SK-N-SH (cell line): ENCODE results near the gene RNASET2. TPM values are rescaled to one million over a fixed set of nuclear protein-coding genes. Genes with fewer than 3 reads are reported as not detected.

Experiments used
- CTCF ChIA-PET: fragments of 300-600, 350-600 bp; formaldehyde crosslinking; extraction: SDS; loops from one replicate; lab custom pipeline; 2021; lab: Yijun Ruan, JAX
- POLR2A ChIA-PET: fragments of 350-600 bp; sonication (Branson Sonifier 250); formaldehyde crosslinking; extraction: SDS; loops from one replicate; lab custom pipeline; 2020; ENCODE audit warnings: antibody characterized with exemption, inconsistent platforms; lab: Yijun Ruan, JAX
- DNase-seq: peaks from one replicate; pipeline ENCODE4 v3.0.0; 2012
- H2AFZ ChIP-seq: fragments of 200-600 bp; sonication (generic); 2 replicates; pipeline ENCODE4 v1.8.1; 2016; ENCODE audit warnings: antibody characterized with exemption, mild to moderate bottlenecking, low read depth
- H3F3A ChIP-seq: fragments of 200-600 bp; sonication (generic); replicated peaks from 2 replicates; pipeline ENCODE3; 2016; ENCODE audit warnings: antibody characterized with exemption, mild to moderate bottlenecking; ENCODE audit not compliant: insufficient read depth
- H3K27ac ChIP-seq, 2 experiments: fragments of 200-500 bp in 1 of 2; fragments of 200-600 bp in 1 of 2; sonication (Bioruptor generic) in 1 of 2; sonication (generic), shearing (Covaris generic) in 1 of 2; 2 replicates each; pipeline versions ENCODE4 v1.5.1 to v1.6.1; 2014 to 2016; ENCODE audit warnings: low read depth in 2 of 2, inconsistent platforms in 1 of 2, low read length in 1 of 2, mild to moderate bottlenecking in 1 of 2, mixed read lengths in 1 of 2
- H3K27me3 ChIP-seq: fragments of 200-600 bp; sonication (generic), shearing (Covaris generic); 2 replicates; pipeline ENCODE4 v1.6.1; 2016; ENCODE audit warnings: mixed run types; ENCODE audit not compliant: insufficient read depth
- H3K36me3 ChIP-seq, 2 experiments: fragments of 200-500 bp in 1 of 2; fragments of 200-600 bp in 1 of 2; sonication (Bioruptor generic) in 1 of 2; sonication (generic) in 1 of 2; replicated peaks in 1 of 2; 2 replicates each; pipeline versions ENCODE3 to v1.5.1; 2014 to 2016; ENCODE audit warnings: low read length in 1 of 2, mild to moderate bottlenecking in 1 of 2; ENCODE audit not compliant: insufficient read depth in 2 of 2, control insufficient read depth in 1 of 2
- H3K4me1 ChIP-seq, 2 experiments: fragments of 200-500 bp in 1 of 2; fragments of 200-600 bp in 1 of 2; sonication (Bioruptor generic) in 1 of 2; sonication (generic), shearing (Covaris generic) in 1 of 2; 2 replicates each; pipeline versions ENCODE4 v1.5.1 to v1.6.1; 2014 to 2016; ENCODE audit warnings: low read depth in 1 of 2, low read length in 1 of 2, mixed run types in 1 of 2; ENCODE audit not compliant: insufficient read depth in 2 of 2, control insufficient read depth in 1 of 2
- H3K4me2 ChIP-seq: fragments of 200-600 bp; sonication (generic), shearing (Covaris generic); 2 replicates; pipeline ENCODE4 v1.6.1; 2017; ENCODE audit warnings: mixed run types
- H3K4me3 ChIP-seq, 2 experiments: fragments of 200-500 bp in 1 of 2; fragments of 200-600 bp in 1 of 2; sonication (Bioruptor generic) in 1 of 2; sonication (generic), shearing (Covaris generic) in 1 of 2; 2 replicates each; pipeline versions ENCODE4 v1.5.1 to v1.8.1; 2014 to 2016; ENCODE audit warnings: low read depth in 2 of 2, inconsistent platforms in 1 of 2, low read length in 1 of 2, mild to moderate bottlenecking in 1 of 2, mixed read lengths in 1 of 2, moderate library complexity in 1 of 2
- H3K79me2 ChIP-seq: fragments of 200-600 bp; sonication (generic); 2 replicates; pipeline ENCODE4 v1.8.1; 2017; ENCODE audit warnings: mild to moderate bottlenecking; ENCODE audit not compliant: insufficient read depth
- H3K9ac ChIP-seq: fragments of 200-600 bp; sonication (generic); 2 replicates; pipeline ENCODE4 v1.6.1; 2017; ENCODE audit warnings: mixed run types
- H3K9me2 ChIP-seq: fragments of 200-600 bp; sonication (generic); 2 replicates; pipeline ENCODE4 v1.6.1; 2017; ENCODE audit warnings: mixed run types
- H3K9me3 ChIP-seq: fragments of 200-600 bp; sonication (generic); 2 replicates; pipeline ENCODE4 v1.6.1; 2017; ENCODE audit warnings: mixed run types, mild to moderate bottlenecking, moderate library complexity
- H4K20me1 ChIP-seq: fragments of 200-600 bp; sonication (generic); 2 replicates; pipeline ENCODE4 v1.6.1; 2017; ENCODE audit warnings: mild to moderate bottlenecking, mixed run types; ENCODE audit not compliant: insufficient read depth
- CHD2 ChIP-seq: fragments of 150-350 bp; IDR thresholded peaks from 2 replicates; pipeline ENCODE4 v1.6.1; 2018; ENCODE audit warnings: low read length; ENCODE audit not compliant: partially characterized antibody
- EP300 ChIP-seq, 2 experiments: IDR thresholded peaks; 2 replicates each; pipeline versions ENCODE4 v1.4.0 to v1.6.1; 2012; ENCODE audit warnings: borderline replicate concordance in 1 of 2, low read depth in 1 of 2, low read length in 1 of 2
- EZH2phosphoT487 ChIP-seq: fragments of 200-600 bp; sonication (generic); IDR thresholded peaks from 2 replicates; pipeline ENCODE4 v1.6.1; 2017; ENCODE audit warnings: low read depth, mixed run types, mild to moderate bottlenecking, antibody characterized with exemption, moderate library complexity, borderline replicate concordance
- FOSL2 ChIP-seq: IDR thresholded peaks from 2 replicates; pipeline ENCODE4 v1.4.0; 2012; ENCODE audit warnings: low read depth, mild to moderate bottlenecking, moderate library complexity, borderline replicate concordance
- FOXJ3 ChIP-seq: sonication (generic); formaldehyde crosslinking; IDR thresholded peaks from 2 replicates; pipeline ENCODE4 v1.5.1; 2020; ENCODE audit warnings: mild to moderate bottlenecking, missing genetic modification reagents
- GATA2 ChIP-seq: sonication (generic); formaldehyde crosslinking; IDR thresholded peaks from 2 replicates; pipeline ENCODE4 v1.5.0; 2020; ENCODE audit warnings: mild to moderate bottlenecking, missing genetic modification reagents
- MEF2A ChIP-seq: IDR thresholded peaks from 2 replicates; pipeline ENCODE4 v1.4.0; 2012; ENCODE audit warnings: low read depth, borderline replicate concordance
- MXI1 ChIP-seq: IDR thresholded peaks from 2 replicates; pipeline ENCODE4 v1.6.1; 2012; ENCODE audit warnings: mild to moderate bottlenecking, low read depth, low read length, improper control_type of control experiment
- NFIC ChIP-seq: IDR thresholded peaks from 2 replicates; pipeline ENCODE4 v1.4.0; 2012; ENCODE audit warnings: borderline replicate concordance
- NRF1 ChIP-seq: IDR thresholded peaks from 2 replicates; pipeline ENCODE4 v1.6.1; 2012; ENCODE audit warnings: low read depth, mild to moderate bottlenecking, low read length
- RAD21 ChIP-seq: IDR thresholded peaks from 2 replicates; pipeline ENCODE4 v1.6.1; 2012; ENCODE audit warnings: mild to moderate bottlenecking, low read length
- RCOR1 ChIP-seq: fragments of 150-350 bp; IDR thresholded peaks from 2 replicates; pipeline ENCODE4 v1.6.1; 2017; ENCODE audit warnings: antibody characterized with exemption, low read length
- RFX5 ChIP-seq: IDR thresholded peaks from 2 replicates; pipeline ENCODE4 v1.6.1; 2012; ENCODE audit warnings: mild to moderate bottlenecking, improper control_type of control experiment, low read length
- SMC3 ChIP-seq: IDR thresholded peaks from 2 replicates; pipeline ENCODE4 v1.6.1; 2012; ENCODE audit warnings: low read depth, low read length, improper control_type of control experiment
- TAF1 ChIP-seq: IDR thresholded peaks from 2 replicates; pipeline ENCODE4 v1.6.1; 2012; ENCODE audit warnings: low read depth, mild to moderate bottlenecking, low read length, moderate library complexity, borderline replicate concordance
- TCF12 ChIP-seq: IDR thresholded peaks from 2 replicates; pipeline ENCODE4 v1.4.0; 2012
- TEAD4 ChIP-seq: IDR thresholded peaks from 2 replicates; pipeline ENCODE4 v1.4.0; 2012; ENCODE audit warnings: mild to moderate bottlenecking, borderline replicate concordance; ENCODE audit not compliant: insufficient read depth
- WGBS: methylation state at CpG from one replicate; pipeline ENCODE4 v1.1.6; 2017; ENCODE audit warnings: low lambda C conversion rate; 5-methylcytosine and 5-hydroxymethylcytosine counted together
- polyA plus RNA-seq, 3 experiments: library from polyadenylated mRNA; depleted of rRNA; stranded (reverse); fragments of >200 nt; gene quantifications; 2 replicates each; pipeline ENCODE4 v1.2.3, GENCODE V29; 2012
- TF ChIP-seq, protein P1 (sequence below): IDR thresholded peaks from 2 replicates; pipeline ENCODE4; 2012
- TF ChIP-seq, protein P2 (sequence below): IDR thresholded peaks from 2 replicates; pipeline ENCODE4 v1.4.0; 2012; ENCODE audit warnings: low read depth
- TF ChIP-seq, protein P3 (sequence below): fragments of 150-350 bp; IDR thresholded peaks from 2 replicates; pipeline ENCODE4 v1.6.1; 2016; ENCODE audit warnings: mild to moderate bottlenecking, low read depth, low read length
- TF ChIP-seq, protein P4 (sequence below): IDR thresholded peaks from 2 replicates; pipeline ENCODE4 v1.6.1; 2012; ENCODE audit warnings: mild to moderate bottlenecking, low read depth, low read length, moderate library complexity
- TF ChIP-seq, protein P5 (sequence below): fragments of 150-350 bp; IDR thresholded peaks from 2 replicates; pipeline ENCODE4 v1.6.1; 2017; ENCODE audit warnings: antibody characterized with exemption, low read length, low read depth, borderline replicate concordance

Gene RNASET2
- polyA plus RNA-seq, 1 of the 3 experiments (the other 2 are of a cell fraction) = 59.2 TPM

DNA sequence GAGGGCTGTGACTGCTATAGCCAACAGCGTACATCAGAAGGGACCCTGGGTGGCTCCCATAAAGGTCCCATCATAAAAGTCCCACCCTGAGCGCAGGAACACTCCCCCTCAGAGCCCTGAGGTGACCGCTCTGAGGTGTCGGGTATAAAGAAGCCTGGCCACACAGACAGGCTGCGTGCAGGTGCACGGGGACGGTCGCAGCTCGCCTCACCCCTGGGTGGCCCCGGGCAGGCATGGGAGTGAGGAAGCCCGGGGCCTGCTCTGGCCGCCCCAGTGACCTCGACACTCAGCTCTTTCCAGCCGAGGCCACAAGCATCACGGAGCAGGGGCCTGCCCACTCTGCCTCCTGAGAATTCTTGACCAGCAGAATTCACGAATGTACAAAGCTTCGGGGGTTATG, 14.4 kb upstream of the RNASET2 start:
- H3K4me3 ChIP-seq = no peak overlapping the region
- H3K79me2 ChIP-seq = no peaks in the 10 kb centered on the region
- TF ChIP-seq FOXJ3 (CRISPR knock-in tag) (no peak), EZH2phosphoT487 (no peak), NRF1 (no peak), RAD21 (no peak), TEAD4 (no peak), TCF12 (no peak), MEF2A (no peak), GATA2 (CRISPR knock-in tag) (no peak), FOSL2 (no peak), MXI1 (no peak), NFIC (no peak), EP300 (IDR thresholded peaks at IDR 0.05; ENCODE audit: borderline replicate concordance in 1 of 2, low read depth in 1 of 2, low read length in 1 of 2) (no peak)
- TF ChIP-seq, protein P1, sequence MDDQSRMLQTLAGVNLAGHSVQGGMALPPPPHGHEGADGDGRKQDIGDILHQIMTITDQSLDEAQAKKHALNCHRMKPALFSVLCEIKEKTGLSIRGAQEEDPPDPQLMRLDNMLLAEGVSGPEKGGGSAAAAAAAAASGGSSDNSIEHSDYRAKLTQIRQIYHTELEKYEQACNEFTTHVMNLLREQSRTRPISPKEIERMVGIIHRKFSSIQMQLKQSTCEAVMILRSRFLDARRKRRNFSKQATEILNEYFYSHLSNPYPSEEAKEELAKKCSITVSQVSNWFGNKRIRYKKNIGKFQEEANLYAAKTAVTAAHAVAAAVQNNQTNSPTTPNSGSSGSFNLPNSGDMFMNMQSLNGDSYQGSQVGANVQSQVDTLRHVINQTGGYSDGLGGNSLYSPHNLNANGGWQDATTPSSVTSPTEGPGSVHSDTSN = no peak
- TF ChIP-seq, protein P2, sequence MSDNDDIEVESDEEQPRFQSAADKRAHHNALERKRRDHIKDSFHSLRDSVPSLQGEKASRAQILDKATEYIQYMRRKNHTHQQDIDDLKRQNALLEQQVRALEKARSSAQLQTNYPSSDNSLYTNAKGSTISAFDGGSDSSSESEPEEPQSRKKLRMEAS = no peak
- TF ChIP-seq, protein P3, sequence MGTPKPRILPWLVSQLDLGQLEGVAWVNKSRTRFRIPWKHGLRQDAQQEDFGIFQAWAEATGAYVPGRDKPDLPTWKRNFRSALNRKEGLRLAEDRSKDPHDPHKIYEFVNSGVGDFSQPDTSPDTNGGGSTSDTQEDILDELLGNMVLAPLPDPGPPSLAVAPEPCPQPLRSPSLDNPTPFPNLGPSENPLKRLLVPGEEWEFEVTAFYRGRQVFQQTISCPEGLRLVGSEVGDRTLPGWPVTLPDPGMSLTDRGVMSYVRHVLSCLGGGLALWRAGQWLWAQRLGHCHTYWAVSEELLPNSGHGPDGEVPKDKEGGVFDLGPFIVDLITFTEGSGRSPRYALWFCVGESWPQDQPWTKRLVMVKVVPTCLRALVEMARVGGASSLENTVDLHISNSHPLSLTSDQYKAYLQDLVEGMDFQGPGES = no peak
- H3K27me3 ChIP-seq = no peaks in the 10 kb centered on the region
- ChIA-PET CTCF (interaction anchor here (0.9 to 2.1 kb wide), 4 partner anchors 8 to 381 kb away, joined by 4 to 8 read pairs (median 4); no protein-coding TSS in a partner anchor), POLR2A (no interaction called here)
- DNase-seq = no peak
- H3K9ac ChIP-seq = no peak overlapping the region
- H3K36me3 ChIP-seq = peaks cover 0 to 11% of the 10 kb centered on the region in 2 experiments
- peaks cover 0 to 12% of the 10 kb centered on the region in 2 experiments; a peak in 2 of 4 replicates for H3K4me1 ChIP-seq
- H3F3A ChIP-seq = no peaks in the 10 kb centered on the region
- H3K9me2 ChIP-seq = no peaks in the 10 kb centered on the region
- no peaks in the 10 kb centered on the region for H4K20me1 ChIP-seq
- H3K27ac ChIP-seq = no peak overlapping the region
- H3K9me3 ChIP-seq = peaks cover 9% of the 10 kb centered on the region
- 94% methylated on average over 12 of the region's 17 CpGs for WGBS
- H3K4me2 ChIP-seq = no peak overlapping the region
- H2AFZ ChIP-seq = no peak overlapping the region

DNA sequence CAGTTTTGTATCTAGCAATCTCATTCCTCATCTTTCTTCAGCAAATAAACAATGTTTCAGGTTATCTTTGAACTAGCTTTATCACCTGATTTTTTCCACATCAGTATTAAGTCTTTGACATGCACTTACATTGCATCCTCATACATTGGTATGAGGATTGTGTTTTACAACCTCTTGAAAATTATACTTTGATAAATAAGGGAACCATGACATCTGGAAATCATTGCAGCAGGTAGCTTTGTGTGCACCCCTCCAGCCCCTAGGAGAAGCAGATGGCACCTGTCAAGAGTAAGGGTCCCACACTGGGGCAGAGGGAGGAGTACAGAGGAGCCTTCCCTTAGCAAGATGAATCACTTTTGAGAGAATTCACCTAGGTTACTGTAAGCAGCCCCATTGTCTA, 13.7 kb upstream of the RNASET2 start:
- Histone ChIP-seq H2AFZ (no peak overlapping the region), H3K27ac (peak overlapping the region in 1 of 2 experiments; percentile 74; a peak in 1 of 4 replicates), H3K9ac (no peak overlapping the region), H3K4me3 (no peak overlapping the region), H3F3A (no peaks in the 10 kb centered on the region), H3K27me3 (no peaks in the 10 kb centered on the region), H3K79me2 (no peaks in the 10 kb centered on the region), H3K9me3 (peaks cover 9% of the 10 kb centered on the region), H4K20me1 (no peaks in the 10 kb centered on the region), H3K9me2 (no peaks in the 10 kb centered on the region), H3K4me1 (peaks cover 0 to 12% of the 10 kb centered on the region in 2 experiments; a peak in 2 of 4 replicates), H3K4me2 (no peak overlapping the region), H3K36me3 (peaks cover 0 to 11% of the 10 kb centered on the region in 2 experiments)
- POLR2A ChIA-PET = no interaction called here
- no peak for DNase-seq
- CTCF ChIA-PET = interaction anchor here (1.7 to 2.1 kb wide), 2 partner anchors 8 to 19 kb away, joined by 5 to 8 read pairs; no protein-coding TSS in a partner anchor
- TF ChIP-seq CHD2 (no peak), TAF1 (no peak), TCF12 (no peak), SMC3 (no peak), RAD21 (no peak), TEAD4 (no peak), EP300 (IDR thresholded peaks at IDR 0.05; ENCODE audit: borderline replicate concordance in 1 of 2, low read depth in 1 of 2, low read length in 1 of 2) (no peak), RFX5 (no peak), RCOR1 (no peak), NFIC (no peak)
- TF ChIP-seq, protein P4, sequence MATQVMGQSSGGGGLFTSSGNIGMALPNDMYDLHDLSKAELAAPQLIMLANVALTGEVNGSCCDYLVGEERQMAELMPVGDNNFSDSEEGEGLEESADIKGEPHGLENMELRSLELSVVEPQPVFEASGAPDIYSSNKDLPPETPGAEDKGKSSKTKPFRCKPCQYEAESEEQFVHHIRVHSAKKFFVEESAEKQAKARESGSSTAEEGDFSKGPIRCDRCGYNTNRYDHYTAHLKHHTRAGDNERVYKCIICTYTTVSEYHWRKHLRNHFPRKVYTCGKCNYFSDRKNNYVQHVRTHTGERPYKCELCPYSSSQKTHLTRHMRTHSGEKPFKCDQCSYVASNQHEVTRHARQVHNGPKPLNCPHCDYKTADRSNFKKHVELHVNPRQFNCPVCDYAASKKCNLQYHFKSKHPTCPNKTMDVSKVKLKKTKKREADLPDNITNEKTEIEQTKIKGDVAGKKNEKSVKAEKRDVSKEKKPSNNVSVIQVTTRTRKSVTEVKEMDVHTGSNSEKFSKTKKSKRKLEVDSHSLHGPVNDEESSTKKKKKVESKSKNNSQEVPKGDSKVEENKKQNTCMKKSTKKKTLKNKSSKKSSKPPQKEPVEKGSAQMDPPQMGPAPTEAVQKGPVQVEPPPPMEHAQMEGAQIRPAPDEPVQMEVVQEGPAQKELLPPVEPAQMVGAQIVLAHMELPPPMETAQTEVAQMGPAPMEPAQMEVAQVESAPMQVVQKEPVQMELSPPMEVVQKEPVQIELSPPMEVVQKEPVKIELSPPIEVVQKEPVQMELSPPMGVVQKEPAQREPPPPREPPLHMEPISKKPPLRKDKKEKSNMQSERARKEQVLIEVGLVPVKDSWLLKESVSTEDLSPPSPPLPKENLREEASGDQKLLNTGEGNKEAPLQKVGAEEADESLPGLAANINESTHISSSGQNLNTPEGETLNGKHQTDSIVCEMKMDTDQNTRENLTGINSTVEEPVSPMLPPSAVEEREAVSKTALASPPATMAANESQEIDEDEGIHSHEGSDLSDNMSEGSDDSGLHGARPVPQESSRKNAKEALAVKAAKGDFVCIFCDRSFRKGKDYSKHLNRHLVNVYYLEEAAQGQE = no peak
- TF ChIP-seq, protein P5, sequence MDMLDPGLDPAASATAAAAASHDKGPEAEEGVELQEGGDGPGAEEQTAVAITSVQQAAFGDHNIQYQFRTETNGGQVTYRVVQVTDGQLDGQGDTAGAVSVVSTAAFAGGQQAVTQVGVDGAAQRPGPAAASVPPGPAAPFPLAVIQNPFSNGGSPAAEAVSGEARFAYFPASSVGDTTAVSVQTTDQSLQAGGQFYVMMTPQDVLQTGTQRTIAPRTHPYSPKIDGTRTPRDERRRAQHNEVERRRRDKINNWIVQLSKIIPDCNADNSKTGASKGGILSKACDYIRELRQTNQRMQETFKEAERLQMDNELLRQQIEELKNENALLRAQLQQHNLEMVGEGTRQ = no peak
